NCI-H446 treated with DMSO at 0.1 percent for 48 hours (cell line): ENCODE results near the gene CHD9NB.

Source experiments
- DNase-seq: peaks from one replicate; lab custom pipeline; 2025; lab: John Stamatoyannopoulos, UW

CHD9NB gene

DNA sequence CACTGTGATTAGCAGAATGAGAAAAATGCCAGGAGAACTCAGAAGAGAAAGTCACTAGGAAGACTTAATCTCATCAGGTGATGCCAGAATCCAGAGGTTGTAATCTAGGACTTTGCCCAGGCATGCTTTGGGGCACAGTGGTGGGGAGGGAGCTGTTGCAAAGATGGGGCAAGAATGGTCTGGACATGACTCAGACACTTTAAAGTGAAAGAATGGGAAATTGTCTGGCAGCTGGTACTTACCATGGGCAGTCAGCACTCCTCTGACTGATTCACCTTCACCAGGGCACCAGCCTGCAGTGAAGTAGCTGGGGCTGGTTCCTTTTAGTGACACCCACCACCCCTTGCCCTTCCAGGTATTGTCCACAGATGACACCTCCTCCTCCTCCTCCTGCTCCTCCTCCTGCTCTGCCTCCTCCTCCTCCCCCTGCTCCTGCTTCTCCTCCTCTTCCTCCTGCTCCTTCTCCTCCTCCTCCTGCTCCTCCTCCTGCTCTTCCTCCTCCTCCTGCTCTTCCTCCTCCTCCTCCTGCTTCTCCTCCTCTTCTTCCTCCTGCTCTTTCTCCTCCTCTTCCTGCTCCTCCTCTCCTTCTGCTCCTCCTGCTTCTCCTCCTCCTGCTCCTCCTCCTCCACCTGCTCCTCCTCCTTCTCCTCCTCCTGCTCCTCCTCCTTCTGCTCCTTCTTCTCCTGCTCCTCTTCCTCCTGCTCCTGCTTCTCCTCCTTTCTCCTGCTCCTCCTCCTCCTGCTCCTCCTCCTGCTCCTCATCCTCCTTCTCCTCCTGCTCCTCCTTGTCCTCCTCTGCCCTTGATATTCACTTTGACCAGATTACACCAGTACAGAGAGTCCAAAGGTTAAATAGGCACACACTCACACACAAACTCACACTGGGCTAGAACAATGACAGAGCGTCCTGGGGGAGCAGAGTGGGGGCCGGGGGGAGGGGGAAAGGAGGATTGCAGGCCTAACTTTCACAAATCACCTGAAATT lies at the start of gene CHD9NB:
Gene CHD9NB, minus strand, starts transcription at position 379 of the 983 bp plus-strand sequence. CDS start 8,739 bp downstream, outside the sequence.
- DNase-seq, result no peak

DNA sequence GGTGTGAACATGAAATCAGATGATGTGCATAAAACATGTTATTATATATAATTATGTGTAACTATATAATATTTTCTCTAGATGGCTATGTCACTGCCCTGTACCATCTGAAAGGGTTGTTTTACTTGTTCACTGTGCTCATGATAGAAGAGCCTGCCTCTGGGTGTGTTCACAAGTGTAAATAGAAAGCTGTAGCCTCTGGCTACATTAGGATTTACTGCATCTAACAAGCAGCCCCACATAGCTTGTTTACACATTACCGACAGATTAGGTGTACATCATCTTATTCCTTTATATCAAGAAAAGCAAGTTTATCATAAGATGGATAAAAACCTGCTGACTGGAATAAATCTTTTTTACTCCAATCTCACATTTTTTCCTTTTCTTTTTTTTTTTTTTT lies 48.2 kb upstream of the CHD9NB start:
- no peak for DNase-seq

DNA sequence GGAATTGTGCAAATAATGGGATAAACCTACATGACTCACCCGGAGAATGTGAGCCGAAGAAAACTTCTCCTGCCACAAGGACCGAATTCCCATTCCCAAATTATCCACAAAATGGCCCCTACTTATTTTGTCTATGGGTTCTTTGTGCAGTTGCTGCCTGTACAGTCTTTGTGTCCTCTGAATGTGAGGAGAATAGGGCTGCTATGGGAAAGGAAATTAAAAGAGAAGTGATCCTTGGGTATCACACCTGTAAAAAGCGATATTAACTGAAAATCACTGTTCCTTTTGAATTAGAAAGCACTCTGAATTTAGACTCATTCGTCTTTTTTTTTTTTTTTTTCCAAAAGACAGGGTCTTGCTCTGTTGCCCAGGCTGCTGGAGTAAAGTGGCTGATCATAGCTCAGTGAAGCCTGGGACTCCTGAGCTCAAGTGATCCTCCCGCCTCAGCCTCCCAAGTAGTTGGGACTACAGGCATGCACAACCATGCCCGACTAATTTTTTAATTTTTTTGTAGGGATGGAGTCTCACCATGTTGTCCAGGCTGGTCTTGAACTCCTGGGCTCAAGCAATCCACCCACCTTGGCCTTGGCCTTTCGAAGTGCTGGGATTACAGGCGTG lies 47.5 kb upstream of the CHD9NB start:
- no peak for DNase-seq

DNA sequence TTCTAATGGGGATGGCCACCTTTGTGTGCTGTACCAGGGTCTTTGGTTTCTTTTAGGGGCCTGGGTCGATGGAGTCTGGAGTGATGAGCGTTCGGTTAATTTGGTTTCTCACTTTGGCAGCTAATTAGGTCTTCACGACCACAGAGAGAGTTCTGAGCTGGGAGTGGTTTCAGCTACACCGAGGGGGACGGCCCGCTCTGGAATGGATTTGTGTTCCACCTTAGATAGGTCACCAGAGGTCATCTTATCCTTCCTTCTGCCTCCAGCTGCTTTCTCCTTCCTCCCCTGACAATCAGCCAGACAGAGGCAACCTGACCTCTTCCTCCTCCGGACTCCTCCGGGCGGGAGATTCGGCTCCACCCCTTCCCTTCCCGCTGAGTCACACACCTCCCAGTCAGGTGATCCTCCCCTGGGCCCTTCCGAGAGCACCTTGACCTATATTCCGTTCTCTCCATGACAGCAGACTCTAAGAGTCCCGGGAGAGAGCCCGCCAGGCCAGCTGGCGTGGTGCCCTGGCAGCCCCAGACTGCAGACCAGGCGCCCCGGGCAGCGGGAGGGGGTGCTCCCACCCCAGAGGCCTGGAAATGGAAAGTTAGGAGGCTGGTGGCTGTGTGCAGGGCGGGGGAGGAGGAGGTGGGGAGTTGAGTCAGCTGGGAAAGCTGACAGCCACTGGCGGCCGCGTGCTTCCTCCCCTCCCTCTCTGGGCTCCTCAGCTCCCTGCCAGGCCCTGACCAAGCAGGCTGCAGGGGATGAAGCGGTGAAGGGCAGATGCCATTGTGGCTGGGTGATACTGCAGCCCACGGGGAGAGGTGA lies 46.8 kb upstream of the CHD9NB start:
- DNase-seq, result peak; percentile 62

DNA sequence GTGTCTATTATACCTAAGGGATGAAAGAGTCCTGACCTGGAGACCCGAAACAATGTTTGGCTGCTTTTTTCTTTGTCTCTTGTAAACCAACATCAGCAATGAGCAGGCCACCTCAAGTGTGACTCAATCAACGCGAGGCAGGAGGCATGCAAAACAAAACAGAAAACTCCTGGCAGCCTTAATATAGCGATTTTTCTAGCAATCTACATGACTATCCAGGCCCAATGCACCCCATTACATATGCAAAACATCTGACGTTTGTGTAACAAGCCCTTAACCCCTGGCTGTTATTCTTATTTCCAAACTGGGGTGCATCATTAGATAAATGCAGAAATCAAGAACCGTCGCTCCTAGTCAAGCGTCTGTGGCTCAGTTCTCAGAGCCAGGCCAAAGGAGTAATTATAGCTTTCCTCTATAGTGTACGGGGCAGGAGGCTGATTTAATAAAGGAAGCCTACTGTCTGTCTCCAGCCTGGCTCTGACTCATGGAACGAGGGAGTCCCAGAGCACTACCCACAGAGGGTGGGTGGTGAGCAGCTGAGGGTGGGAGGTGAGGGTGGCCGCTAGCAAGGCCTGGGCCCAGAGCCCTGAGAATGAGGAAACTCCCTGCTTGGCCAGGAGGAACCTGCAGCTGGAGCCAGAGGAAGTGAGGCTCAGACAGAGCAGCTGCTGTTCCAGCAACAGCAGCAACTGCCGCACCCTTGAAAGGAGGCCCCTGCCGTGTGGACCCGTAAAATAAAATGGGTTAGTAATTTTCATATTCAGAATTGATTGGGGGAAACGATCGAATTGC lies 46.0 kb upstream of the CHD9NB start:
- peak; percentile 64 for DNase-seq

DNA sequence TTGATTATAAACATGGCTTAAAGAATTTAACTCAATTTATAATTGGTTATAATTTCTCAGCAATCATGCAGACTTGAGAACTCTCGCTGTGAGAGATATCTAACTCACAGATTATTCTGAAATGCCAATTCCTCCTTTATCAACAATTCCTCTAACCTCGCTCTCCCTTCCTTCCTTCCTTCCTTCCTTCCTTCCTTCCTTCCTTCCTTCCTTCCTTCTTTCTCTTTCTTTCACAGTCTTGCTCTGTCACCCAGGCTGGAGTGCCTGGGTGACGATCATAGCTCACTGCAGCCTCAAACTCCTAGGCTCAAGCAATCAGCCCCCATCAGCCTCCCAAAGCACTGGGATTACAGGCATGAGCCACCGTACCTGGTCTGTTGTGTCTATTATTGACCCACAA lies 44.5 kb upstream of the CHD9NB start:
- DNase-seq, result no peak

DNA sequence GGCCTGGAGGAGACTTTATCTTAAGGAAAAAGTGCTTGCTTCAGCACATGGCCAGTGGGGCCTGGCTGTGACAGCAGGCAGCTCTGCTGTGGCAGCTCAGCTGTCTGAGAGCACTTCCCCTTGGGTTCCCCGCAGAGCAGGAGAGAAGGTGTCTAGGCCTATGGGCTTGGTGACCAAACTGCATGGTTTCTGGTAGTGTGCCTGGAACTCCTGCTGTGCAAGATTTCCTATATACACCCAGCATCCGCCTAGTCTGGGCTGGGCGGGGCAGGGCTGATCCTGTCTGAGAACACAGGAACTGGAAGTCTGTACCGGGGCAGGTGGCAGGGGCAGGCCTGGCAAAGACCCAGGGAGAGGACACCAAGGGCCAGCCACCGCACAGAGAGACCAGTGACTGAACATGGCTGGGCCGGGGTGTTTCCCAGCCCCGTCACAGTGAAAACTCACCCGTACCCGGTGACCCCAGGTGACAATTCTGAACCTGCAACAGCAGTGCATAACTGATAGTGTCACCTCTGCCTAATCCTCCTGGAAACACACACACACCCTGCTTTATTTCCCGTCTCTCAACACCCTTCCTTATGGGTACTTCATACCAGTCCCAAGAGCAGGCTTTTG lies 41.4 kb upstream of the CHD9NB start:
- no peak for DNase-seq

DNA sequence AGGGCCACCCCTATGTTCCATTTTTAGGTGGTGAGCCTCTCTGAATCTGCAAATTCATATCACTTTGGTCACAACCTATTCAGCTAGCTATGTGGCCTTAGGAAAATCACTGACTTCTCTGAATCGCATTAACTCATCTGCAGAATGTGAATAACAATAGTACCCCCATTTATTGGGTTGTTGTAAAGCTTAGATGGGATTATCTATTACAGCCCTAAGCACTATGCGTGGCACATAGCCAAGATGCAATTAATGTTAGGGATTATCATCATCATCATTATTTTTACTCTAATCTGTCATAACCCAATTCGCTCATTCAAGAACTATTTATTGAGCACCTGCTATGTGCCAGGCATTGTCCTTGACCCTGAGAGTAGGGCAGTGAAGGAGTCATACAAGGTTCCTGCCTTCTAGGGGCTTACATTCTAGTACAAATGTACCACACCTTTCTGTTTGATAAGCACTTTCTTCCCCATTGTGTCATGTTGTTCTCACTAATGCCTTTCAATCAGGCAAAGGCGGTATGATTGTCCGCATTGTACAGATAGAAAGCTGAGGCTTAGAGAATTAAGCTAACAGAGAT lies 40.6 kb upstream of the CHD9NB start:
- DNase-seq, result no peak

DNA sequence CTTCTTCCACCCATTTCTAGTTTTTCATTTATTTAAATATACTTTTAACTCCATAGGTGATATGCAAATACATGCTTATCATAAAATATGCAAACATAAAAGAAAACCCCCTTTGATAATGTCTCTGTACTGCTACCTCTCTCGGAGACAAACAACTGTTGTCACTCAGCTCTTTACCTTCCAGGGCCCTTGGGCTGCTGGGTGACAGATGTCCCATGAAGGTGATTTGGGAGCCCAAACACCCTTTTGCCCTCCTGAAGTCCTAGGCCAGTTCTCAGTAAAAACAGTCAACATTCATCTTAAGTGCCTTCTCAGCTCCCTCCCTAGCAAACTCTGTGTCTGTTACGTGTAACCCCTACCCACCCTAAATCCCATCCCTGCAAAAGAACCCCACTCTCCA lies 39.6 kb upstream of the CHD9NB start:
- DNase-seq, result no peak

DNA sequence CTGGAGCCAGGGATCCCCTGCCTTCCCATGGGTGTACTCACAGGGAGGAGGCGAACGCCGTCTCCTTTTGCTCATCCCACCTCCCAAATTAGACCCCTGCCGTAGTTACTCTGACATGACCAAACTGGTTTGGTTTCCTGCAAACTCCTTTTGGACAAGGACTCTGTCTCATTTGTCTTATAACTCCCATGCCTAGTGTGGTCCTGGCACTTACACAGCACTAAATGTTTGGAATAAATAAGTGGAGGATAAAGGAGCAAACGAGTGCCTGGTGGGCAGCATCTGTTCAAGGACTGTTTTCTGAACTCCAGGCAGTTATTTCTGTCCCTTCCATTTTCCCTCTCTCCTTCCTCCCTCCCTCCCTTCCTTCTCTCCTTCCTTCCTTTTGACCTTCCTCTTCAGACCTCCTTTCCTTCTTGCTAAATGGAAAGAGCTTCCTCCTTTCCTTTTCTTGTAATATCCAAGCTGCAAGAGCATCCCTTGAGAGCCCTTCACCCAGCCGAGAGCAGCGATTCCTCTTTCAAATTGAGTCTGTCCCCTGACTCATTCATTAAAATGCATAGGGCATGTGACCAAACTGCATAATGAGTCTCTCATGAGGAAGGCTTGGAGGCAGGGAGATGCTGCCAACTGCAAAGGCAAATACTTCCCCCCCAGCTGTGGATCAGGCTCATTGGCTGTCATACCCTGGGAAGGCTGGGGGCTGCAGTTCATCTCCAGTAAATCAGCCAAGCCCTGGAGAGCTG lies 38.9 kb upstream of the CHD9NB start:
- DNase-seq, result peak; percentile 93

DNA sequence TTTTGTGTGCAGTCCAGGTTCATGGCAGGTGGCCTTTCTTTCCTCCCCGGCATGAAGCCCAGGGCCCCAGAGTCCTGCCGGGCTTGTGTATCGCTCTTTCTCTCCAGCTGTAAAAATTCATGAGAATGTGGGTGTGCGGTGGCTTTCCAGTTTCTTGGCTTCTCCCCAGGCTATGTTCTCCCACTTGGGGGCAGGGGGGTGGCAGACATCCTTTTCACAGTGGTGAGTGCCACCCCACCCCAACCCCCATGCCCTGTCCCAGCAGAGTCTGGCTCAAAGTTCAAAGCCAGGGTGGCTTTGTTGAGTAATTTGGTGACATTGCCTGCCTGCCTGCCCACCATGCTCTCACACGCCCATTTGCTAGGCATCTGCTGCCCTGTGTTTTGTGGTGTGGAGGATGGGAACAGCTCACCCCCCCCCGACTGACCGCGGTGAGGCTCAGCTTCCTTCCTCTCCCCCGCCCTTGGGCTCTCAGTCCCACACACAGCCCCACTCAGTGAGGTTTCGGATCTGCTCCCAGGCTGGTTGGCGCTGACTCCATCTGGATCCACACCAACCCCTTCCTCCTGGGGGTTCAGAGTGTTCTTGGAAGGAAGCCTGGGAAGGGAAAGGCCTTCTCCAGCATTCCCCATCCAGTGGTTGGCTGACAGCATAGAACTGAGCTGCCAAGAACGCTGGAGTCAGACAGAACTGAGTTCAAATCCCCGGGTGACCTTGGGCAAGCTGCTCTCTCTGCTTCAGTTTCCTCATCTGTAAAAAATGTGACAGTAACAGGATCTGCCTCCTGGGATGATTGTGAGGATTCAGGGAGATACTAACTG lies 38.1 kb upstream of the CHD9NB start:
- peak; percentile 95 for DNase-seq

DNA sequence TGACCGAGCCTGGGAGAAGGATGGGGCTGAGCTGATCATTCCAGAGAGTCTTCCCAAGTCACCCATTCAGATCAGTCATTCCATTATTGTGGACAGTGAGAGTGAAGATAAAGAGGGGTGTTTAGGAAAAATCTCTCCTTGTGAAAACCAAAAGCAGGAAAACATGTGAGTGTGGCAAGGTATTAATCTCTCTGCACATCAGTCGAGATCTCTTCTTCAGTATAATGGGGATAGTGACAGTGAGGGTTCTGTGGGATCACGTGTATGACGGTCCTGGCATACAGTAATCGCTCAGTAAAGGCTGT lies 37.5 kb upstream of the CHD9NB start:
- no peak for DNase-seq

DNA sequence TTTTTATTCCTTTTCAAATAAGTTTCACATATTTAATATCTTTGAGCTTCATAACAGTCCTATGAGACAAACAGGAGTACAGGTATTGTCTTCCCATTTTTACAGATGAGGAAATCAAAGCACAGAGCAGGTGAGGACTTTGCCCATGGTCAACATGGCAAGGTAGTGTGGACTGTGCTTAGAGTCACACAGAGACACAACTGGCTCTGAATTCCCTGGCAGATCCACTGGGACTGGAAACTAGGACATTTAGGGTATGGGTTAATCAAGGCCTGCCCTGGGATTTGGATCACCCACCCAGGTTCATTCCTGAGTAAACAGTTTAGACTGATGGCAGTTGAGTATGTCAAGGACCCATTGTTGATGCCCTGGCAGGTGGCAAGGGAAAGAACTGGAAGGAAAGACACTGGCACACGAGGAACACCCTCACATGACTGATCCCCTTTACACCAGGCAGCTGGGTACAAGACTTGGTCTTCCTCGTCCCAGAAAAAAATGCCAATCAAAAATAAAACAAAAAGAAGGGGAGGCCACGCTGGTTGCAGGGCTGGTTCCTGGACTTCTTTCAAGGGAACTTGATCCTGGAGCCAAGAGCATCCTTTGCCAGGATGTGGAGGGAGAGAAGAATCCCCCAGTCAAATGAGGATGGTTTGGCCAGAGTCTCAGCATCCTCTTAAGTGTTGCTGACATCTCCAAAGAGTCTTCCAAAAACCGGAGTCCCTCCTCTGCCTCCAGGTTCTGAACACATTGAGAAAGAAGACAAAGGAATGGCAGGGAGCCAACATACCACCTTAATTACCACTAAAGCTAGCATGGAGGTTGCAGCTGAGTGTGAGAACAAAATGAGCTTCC lies 37.0 kb upstream of the CHD9NB start:
- DNase-seq, result peak; percentile 79

DNA sequence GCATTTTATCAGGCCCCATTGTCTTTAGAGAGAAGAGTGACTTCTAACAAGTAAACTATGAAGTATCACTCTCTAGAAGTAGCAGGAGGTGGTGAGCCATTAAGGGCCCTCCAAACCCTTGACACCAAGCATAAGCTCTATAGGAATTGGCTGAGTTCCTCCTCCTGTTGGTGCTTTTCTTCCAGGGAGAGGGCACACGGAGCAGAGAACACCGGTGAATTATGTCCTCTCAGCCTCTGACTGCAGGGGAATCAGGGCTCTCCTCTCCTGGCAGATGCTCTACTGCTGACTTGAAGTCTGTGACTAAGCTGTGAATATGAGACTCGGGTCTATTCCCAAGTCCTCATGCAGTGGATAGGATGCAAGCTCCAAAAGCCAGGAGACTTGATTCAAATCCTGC lies 34.4 kb upstream of the CHD9NB start:
- DNase-seq, result peak; percentile 19

DNA sequence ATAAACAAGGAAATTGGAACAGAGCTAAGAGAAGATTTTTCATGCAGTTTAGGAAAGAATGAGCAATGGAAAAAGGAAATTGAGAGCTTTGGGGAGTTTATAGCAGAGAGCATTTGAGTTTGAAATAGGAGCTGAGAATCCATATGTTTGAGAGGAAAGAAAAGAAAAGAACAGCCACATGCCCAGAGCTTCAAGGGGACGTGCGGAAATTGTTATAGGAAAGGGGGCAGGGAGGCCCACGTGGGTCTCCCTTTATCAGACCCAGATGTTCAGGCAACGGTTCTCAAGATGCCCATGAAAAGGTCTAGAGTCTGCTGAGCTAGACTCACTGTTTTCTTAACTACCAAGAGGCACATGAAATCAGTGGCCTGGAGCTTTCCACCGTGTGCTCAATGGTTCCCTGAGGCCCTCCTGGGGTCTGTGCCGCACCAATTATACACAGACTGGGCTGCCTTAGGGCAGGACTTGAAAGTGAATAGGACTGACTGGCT lies 33.3 kb upstream of the CHD9NB start:
- peak; percentile 52 for DNase-seq

DNA sequence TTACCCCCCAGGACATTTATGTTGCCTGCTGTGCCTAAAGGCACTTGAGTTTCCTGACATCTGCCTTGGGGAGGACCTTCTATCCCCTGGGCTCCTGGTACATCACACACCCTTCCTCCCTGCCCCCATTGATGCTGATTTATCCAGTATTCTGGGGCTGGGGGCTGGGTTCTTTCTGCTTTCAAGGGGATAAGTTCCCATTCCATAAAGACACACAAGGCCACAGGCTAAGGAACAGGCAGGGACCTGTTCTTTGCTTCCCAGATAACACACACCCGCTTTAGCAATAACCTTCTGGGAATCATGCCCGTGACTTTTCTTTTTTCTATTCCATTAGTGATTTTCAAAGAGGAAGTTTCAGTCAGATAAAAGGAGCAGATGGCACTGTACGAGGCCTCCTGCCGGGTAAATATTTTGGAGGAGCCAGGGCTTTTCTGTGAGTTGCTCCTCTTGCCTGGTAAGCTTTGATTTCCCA lies 32.7 kb upstream of the CHD9NB start:
- peak; percentile 78 for DNase-seq

DNA sequence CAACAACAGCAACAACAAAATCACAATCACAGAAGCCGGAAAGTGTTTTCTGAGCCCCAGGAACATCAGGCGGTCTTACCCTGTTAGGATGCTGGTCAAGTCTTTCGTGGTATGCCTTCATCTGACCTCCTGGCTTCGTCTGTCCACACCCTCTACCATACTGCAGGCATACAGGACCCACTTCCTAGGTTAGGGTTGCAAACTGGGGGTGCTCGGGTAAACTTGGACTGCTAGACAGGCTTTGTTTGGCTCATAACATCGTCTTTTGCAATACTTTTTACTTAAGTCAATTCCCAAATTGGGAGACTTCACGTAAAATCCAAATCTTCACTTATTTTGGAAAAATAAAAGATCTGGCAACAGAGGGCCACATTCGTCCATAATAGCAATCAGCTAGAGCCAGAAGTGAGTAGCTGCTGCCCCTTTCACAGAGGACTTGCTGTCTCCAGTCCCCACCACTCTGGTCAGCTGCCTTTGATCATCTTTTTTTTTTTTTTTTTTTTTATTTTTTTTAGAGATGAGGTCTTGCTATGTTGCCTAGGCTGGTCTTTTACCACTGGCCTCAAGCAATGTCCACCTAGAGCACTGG lies 32.1 kb upstream of the CHD9NB start:
- no peak for DNase-seq

DNA sequence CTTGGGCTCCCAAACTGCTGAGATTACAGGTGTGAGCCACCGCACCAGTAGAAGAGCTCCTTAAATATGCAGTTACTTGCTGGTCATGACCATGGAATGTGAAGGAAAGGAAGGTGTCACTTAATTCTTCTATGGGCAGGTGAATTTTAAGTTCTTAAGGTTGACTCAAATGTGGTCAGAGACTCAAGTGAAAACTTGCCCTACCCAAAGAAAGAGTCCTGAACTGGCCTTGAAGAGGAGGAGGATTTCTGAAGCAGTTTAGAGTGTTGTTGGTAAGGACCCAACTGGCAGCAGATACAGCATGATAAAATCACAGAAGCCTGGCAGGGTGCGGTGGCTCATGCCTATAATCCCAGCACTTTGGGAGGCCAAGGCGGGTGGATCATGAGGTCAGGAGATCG lies 31.4 kb upstream of the CHD9NB start:
- no peak for DNase-seq
